Lower lobe of right lung (tissue), 2 donors: ENCODE data around the gene TRAK1. TPM values are rescaled to one million over a fixed set of nuclear protein-coding genes. Genes with fewer than 3 reads are reported as not detected.
"Not testable (repeated sequence)": the region's sequence is repeated elsewhere in the genome, so short reads cannot be mapped to it uniquely, and the experiment has no call there.

ENCODE experiments used
- ATAC-seq, 2 donors: fragments of 200-7000 bp; cut with Tn5 transposase; one replicate each; pipeline ENCODE4 v1.9.1; 2020 to 2022; ENCODE audit warnings: mild to moderate bottlenecking in 2 of 2, moderate library complexity in 2 of 2
- DNase-seq: peaks from one replicate; pipeline ENCODE4 v3.0.0-alpha.2; 2020
- H3K27ac ChIP-seq: fragments of 200-600 bp; one replicate; pipeline ENCODE4 v1.8.0; 2022
- H3K27me3 ChIP-seq: fragments of 200-600 bp; one replicate; pipeline ENCODE4 v1.8.0; 2022; ENCODE audit warnings: low read depth
- H3K36me3 ChIP-seq: fragments of 200-600 bp; one replicate; pipeline ENCODE4 v1.8.0; 2022; ENCODE audit warnings: mild to moderate bottlenecking
- H3K4me1 ChIP-seq: fragments of 200-600 bp; one replicate; pipeline ENCODE4 v1.8.0; 2022
- H3K4me3 ChIP-seq: fragments of 200-600 bp; one replicate; pipeline ENCODE4 v1.8.0; 2022; ENCODE audit warnings: mild to moderate bottlenecking
- H3K9me3 ChIP-seq: fragments of 200-600 bp; one replicate; pipeline ENCODE4 v1.8.0; 2022
- intact Hi-C: fragments of 100-400 bp; cut with DNase I; formaldehyde crosslinking; loops from one replicate; pipeline ENCODE4 v1.11.0; 2022
- total RNA-seq: library from RNA; stranded (reverse); fragmentation: NEBNext Ultra II Directional; extraction: Animal tissue kit (Norgen Biotek cat#: 25700); gene quantifications from one replicate; pipeline ENCODE4 v1.2.1, GENCODE V29; 2021
- TF ChIP-seq, protein P1 (sequence below): fragments of 200-600 bp; IDR thresholded peaks from one replicate; pipeline ENCODE4 v1.8.0; 2022; ENCODE audit warnings: antibody characterized with exemption, mild to moderate bottlenecking
- donor health status: DM: no; HTN: yes; CAD: no; lungs with severe emphysema.

TRAK1 gene
- total RNA-seq, 1 donor from 2014 or later: 50.6 TPM

DNA sequence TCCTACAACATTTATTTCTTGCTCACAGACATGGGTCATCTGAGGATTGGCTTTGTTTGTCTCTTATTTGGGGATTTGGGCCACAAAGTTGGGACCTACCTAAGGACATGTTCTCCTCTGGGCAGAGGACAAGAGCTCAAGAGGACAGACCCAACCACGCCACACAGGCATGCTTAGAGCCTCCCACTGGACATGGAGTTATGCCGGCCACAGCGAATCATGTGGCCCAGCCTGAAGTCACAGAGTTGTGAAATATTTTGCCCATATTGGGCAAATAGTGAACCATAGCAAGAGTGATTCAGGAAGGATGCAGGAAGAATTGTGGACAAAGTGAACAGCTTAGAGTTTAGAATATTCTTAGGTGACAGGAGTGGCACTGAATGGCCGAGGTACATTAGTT is 9.9 kb downstream of the TRAK1 start:
- H3K36me3 ChIP-seq: peaks cover 8% of the 10 kb centered on the region
- H3K27me3 ChIP-seq: no peaks in the 10 kb centered on the region
- H3K4me1 ChIP-seq: peaks cover 57% of the 10 kb centered on the region
- H3K4me3 ChIP-seq: no peak overlapping the region
- intact Hi-C loops: no loop called here
- no peaks in the 10 kb centered on the region for H3K9me3 ChIP-seq
- ATAC-seq (peak; percentile 74 to 86), DNase-seq (peak; percentile 67)
- TF ChIP-seq, protein P1, sequence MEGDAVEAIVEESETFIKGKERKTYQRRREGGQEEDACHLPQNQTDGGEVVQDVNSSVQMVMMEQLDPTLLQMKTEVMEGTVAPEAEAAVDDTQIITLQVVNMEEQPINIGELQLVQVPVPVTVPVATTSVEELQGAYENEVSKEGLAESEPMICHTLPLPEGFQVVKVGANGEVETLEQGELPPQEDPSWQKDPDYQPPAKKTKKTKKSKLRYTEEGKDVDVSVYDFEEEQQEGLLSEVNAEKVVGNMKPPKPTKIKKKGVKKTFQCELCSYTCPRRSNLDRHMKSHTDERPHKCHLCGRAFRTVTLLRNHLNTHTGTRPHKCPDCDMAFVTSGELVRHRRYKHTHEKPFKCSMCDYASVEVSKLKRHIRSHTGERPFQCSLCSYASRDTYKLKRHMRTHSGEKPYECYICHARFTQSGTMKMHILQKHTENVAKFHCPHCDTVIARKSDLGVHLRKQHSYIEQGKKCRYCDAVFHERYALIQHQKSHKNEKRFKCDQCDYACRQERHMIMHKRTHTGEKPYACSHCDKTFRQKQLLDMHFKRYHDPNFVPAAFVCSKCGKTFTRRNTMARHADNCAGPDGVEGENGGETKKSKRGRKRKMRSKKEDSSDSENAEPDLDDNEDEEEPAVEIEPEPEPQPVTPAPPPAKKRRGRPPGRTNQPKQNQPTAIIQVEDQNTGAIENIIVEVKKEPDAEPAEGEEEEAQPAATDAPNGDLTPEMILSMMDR: no peak
- peak overlapping the region; percentile 58 for H3K27ac ChIP-seq

- ATAC-seq (peak; percentile 10 to 45), DNase-seq (no peak)
- peaks cover 57% of the 10 kb centered on the region for H3K4me1 ChIP-seq
- intact Hi-C loops: no loop called here
- H3K9me3 ChIP-seq: no peaks in the 10 kb centered on the region
- no peak overlapping the region for H3K4me3 ChIP-seq
- H3K27ac ChIP-seq: peak overlapping the region; percentile 58
- no peaks in the 10 kb centered on the region for H3K27me3 ChIP-seq
- TF ChIP-seq, protein P1: no peak
- H3K36me3 ChIP-seq: peaks cover 8% of the 10 kb centered on the region
Observed at GRCh38 chr3:42101481-42101880, 10.3 kb downstream of the TRAK1 start.

GRCh38 chr3:42102571-42102970 is 11.4 kb downstream of the TRAK1 start:
- intact Hi-C loops: no loop called here
- Histone ChIP-seq H3K4me3 (no peak overlapping the region), H3K4me1 (peaks cover 48% of the 10 kb centered on the region), H3K36me3 (peaks cover 8% of the 10 kb centered on the region), H3K27ac (peak overlapping the region; percentile 18), H3K27me3 (no peaks in the 10 kb centered on the region), H3K9me3 (no peaks in the 10 kb centered on the region)
- ATAC-seq (no peak), DNase-seq (no peak)
- TF ChIP-seq, protein P1: no peak

GRCh38 chr3:42103921-42104665 is 12.9 kb downstream of the TRAK1 start:
- H3K27me3 ChIP-seq, H3K36me3 ChIP-seq, H3K27ac ChIP-seq, H3K4me3 ChIP-seq, DNase-seq, ATAC-seq, intact Hi-C loops, H3K9me3 ChIP-seq: not testable (repeated sequence)
- peaks cover 33% of the 10 kb centered on the region for H3K4me1 ChIP-seq

- intact Hi-C loops, H3K27me3 ChIP-seq, ATAC-seq, DNase-seq, H3K9me3 ChIP-seq, H3K27ac ChIP-seq, H3K4me3 ChIP-seq, H3K36me3 ChIP-seq: not testable (repeated sequence)
- peaks cover 17% of the 10 kb centered on the region for H3K4me1 ChIP-seq
Observed at GRCh38 chr3:42105994-42106393, 14.8 kb downstream of the TRAK1 start.

- ATAC-seq (no peak), DNase-seq (no peak)
- peak overlapping the region; percentile 43 for H3K27ac ChIP-seq
- no peaks in the 10 kb centered on the region for H3K27me3 ChIP-seq
- H3K4me3 ChIP-seq: no peak overlapping the region
- TF ChIP-seq, protein P1: no peak
- peaks cover 11% of the 10 kb centered on the region for H3K4me1 ChIP-seq
- intact Hi-C loops: no loop called here
- no peaks in the 10 kb centered on the region for H3K9me3 ChIP-seq
- peaks cover 8% of the 10 kb centered on the region for H3K36me3 ChIP-seq
Observed at GRCh38 chr3:42106646-42107045, 15.5 kb downstream of the TRAK1 start.
